Measurements from ENCODE around the gene CNIH4. TPM values are rescaled to one million over a fixed set of nuclear protein-coding genes. Genes with fewer than 3 reads are reported as not detected.

Gene CNIH4
- total RNA-seq, 1 experiment from 2014 or later = 48.9 TPM

- BruUV-seq (replicated peaks) = no TSS peak
- Histone ChIP-seq H3K79me2 (ENCODE audit: insufficient read depth, low read length) (no peaks in the 10 kb centered on the region), H2AFZ (ENCODE audit: low read depth, low read length, poor library complexity, severe bottlenecking) (no peak overlapping the region), H3K4me2 (ENCODE audit: low read length) (no peak overlapping the region), H4K20me1 (ENCODE audit: insufficient read depth) (no peaks in the 10 kb centered on the region), H3K9me3 (ENCODE audit: control insufficient read depth in 1 of 2, insufficient read depth in 1 of 2, low read depth in 1 of 2, low read length in 2 of 2) (no peaks in the 10 kb centered on the region), H3K36me3 (ENCODE audit: control insufficient read depth in 1 of 2, insufficient read depth in 2 of 2, low read length in 2 of 2) (peaks cover under 1 to 10% of the 10 kb centered on the region in 2 experiments; a peak in 3 of 4 replicates), H3K9me2 (ENCODE audit: insufficient read depth) (no peaks in the 10 kb centered on the region), H3K27ac (ENCODE audit: low read depth, low read length) (no peak overlapping the region), H3K4me1 (ENCODE audit: control insufficient read depth in 1 of 2, insufficient read depth in 2 of 2, low read length in 2 of 2) (peaks cover 1 to 12% of the 10 kb centered on the region in 2 experiments; a peak in 3 of 4 replicates), H3K27me3 (ENCODE audit: insufficient read depth, low read length) (no peaks in the 10 kb centered on the region), H3K9ac (ENCODE audit: low read length) (no peak overlapping the region), H3K4me3 (replicated peaks in 1 of 2; ENCODE audit: low read depth in 1 of 2, low read length in 2 of 2) (no peak overlapping the region)
- RAD21 ChIA-PET (ENCODE audit: low non-redundant PET in 1 of 2, low total read pairs in 2 of 2, uncharacterized antibody in 2 of 2, unreplicated experiment in 2 of 2) = no interaction called here
- DNase-seq (ENCODE audit: low read depth, low spot score) (no peak), ATAC-seq (no peak)
- TF ChIP-seq MAX (IDR thresholded peaks at IDR 0.05) (no peak), POLR2AphosphoS5 (IDR thresholded peaks at IDR 0.05; ENCODE audit: low read depth, low read length) (no peak), CBX3 (IDR thresholded peaks at IDR 0.05; ENCODE audit: low read depth) (no peak), YY1 (IDR thresholded peaks at IDR 0.05; ENCODE audit: extremely low read depth, insufficient replicate concordance, low read depth, low read length) (no peak), SRF (IDR thresholded peaks at IDR 0.05; ENCODE audit: low read depth) (no peak), TCF7L2 (IDR thresholded peaks at IDR 0.05; ENCODE audit: borderline replicate concordance, extremely low read depth, insufficient read depth, insufficient read length) (no peak), FOSL1 (IDR thresholded peaks at IDR 0.05; ENCODE audit: low read depth) (no peak), EZH2phosphoT487 (IDR thresholded peaks at IDR 0.05; ENCODE audit: borderline replicate concordance) (no peak), RAD21 (IDR thresholded peaks at IDR 0.05; ENCODE audit: low read depth) (no peak), ZFX (IDR thresholded peaks at IDR 0.05) (no peak), ELF1 (IDR thresholded peaks at IDR 0.05; ENCODE audit: borderline replicate concordance, low read depth) (no peak), REST (IDR thresholded peaks at IDR 0.05; ENCODE audit: low read depth) (no peak)
- POLR2A ChIA-PET = interaction anchor here (1.4 kb wide), 1 partner anchor 45 kb away, joined by 3 read pairs; no protein-coding TSS in a partner anchor
- CTCF ChIA-PET = no interaction called here
- intact Hi-C loops (cut with micrococcal nuclease) = no loop called here
These were observed 25.3 kb downstream of the CNIH4 start for GRCh38 chr1:224381880-224382548.

Data from HCT116 (cell line).